Neural progenitor cell (in vitro differentiated cells): Measurements from ENCODE around the gene FAM193B. TPM values are rescaled to one million over a fixed set of nuclear protein-coding genes. Genes with fewer than 3 reads are reported as not detected.

Experiments
- DNase-seq: peaks from one replicate; pipeline ENCODE4 v3.0.0-alpha.2; 2016; ENCODE audit warnings: low spot score
- H2AFZ ChIP-seq: fragments of 200-600 bp; sonication (generic); replicated peaks from 2 replicates; pipeline ENCODE4 v1.6.1; 2016; ENCODE audit warnings: antibody characterized with exemption
- H3F3A ChIP-seq: fragments of 200-600 bp; sonication (generic); 2 replicates; pipeline ENCODE4 v1.6.1; 2016; ENCODE audit warnings: antibody characterized with exemption, low read depth
- H3K27ac ChIP-seq: fragments of 200-600 bp; sonication (generic); 2 replicates; pipeline ENCODE4 v1.5.1; 2016; ENCODE audit warnings: mild to moderate bottlenecking
- H3K27me3 ChIP-seq: fragments of 200-600 bp; sonication (generic); 2 replicates; pipeline ENCODE4 v1.6.1; 2016; ENCODE audit warnings: mild to moderate bottlenecking, moderate library complexity
- H3K36me3 ChIP-seq: fragments of 200-600 bp; sonication (generic); 2 replicates; pipeline ENCODE4 v1.5.1; 2016
- H3K4me1 ChIP-seq: fragments of 200-600 bp; sonication (generic); 2 replicates; pipeline ENCODE4 v1.6.1; 2016; ENCODE audit warnings: mixed run types
- H3K4me2 ChIP-seq: fragments of 200-600 bp; sonication (generic); 2 replicates; pipeline ENCODE4 v1.6.1; 2016
- H3K4me3 ChIP-seq: fragments of 200-600 bp; sonication (generic); 2 replicates; pipeline ENCODE4 v1.5.1; 2016
- H3K79me2 ChIP-seq: fragments of 200-600 bp; sonication (generic); 2 replicates; pipeline ENCODE4 v1.6.1; 2016; ENCODE audit warnings: low read depth
- H3K9ac ChIP-seq: fragments of 200-600 bp; sonication (generic); 2 replicates; pipeline ENCODE4 v1.6.1; 2016
- H3K9me3 ChIP-seq: fragments of 200-600 bp; sonication (generic); 2 replicates; pipeline ENCODE4 v1.5.1; 2016; ENCODE audit warnings: low read depth
- H4K20me1 ChIP-seq: fragments of 200-600 bp; sonication (generic); 2 replicates; pipeline ENCODE4 v1.6.1; 2016; ENCODE audit warnings: low read depth
- H3K27ac Mint-ChIP-seq: 3 replicates; pipeline ENCODE4 v1.8.0; 2021; ENCODE audit warnings: mixed read lengths
- H3K27me3 Mint-ChIP-seq: 2 replicates; pipeline ENCODE4 v1.8.0; 2022; ENCODE audit warnings: low read depth, mild to moderate bottlenecking, inconsistent platforms, moderate library complexity, mixed read lengths; ENCODE audit not compliant: insufficient read depth
- H3K36me3 Mint-ChIP-seq: 3 replicates; pipeline ENCODE4 v1.8.0; 2021; ENCODE audit warnings: mixed read lengths
- H3K4me1 Mint-ChIP-seq: 3 replicates; pipeline ENCODE4 v1.8.0; 2021; ENCODE audit warnings: mixed read lengths
- H3K4me3 Mint-ChIP-seq: 3 replicates; pipeline ENCODE4 v1.8.0; 2021; ENCODE audit warnings: mild to moderate bottlenecking, moderate library complexity, mixed read lengths
- H3K9me3 Mint-ChIP-seq: 3 replicates; pipeline ENCODE4 v1.8.0; 2020; ENCODE audit warnings: mixed read lengths
- CTCF ChIP-seq: fragments of 200-600 bp; sonication (generic); IDR thresholded peaks from 2 replicates; pipeline ENCODE4 v1.5.1; 2017; ENCODE audit warnings: antibody characterized with exemption, mild to moderate bottlenecking
- EZH2 ChIP-seq: fragments of 200-600 bp; sonication (generic); IDR thresholded peaks from 2 replicates; pipeline ENCODE4 v1.6.1; 2017; ENCODE audit warnings: antibody characterized with exemption, mild to moderate bottlenecking, moderate library complexity
- EZH2phosphoT487 ChIP-seq: fragments of 200-600 bp; sonication (generic); IDR thresholded peaks from 2 replicates; pipeline ENCODE4 v1.6.1; 2017; ENCODE audit warnings: antibody characterized with exemption
- total RNA-seq: library from RNA; depleted of rRNA; stranded (reverse); fragments of >200 nt; gene quantifications from 2 replicates; pipeline ENCODE4 v1.2.3, GENCODE V29; 2015; ENCODE audit warnings: low replicate concordance

Gene FAM193B
- total RNA-seq, 1 donor from 2014 or later = 42.5 TPM

- H3K4me3 Mint-ChIP-seq = no peak overlapping the region
- no peaks in the 10 kb centered on the region for H3K27me3 ChIP-seq
- H3K4me3 ChIP-seq = no peak overlapping the region
- no peak for DNase-seq
- no peak overlapping the region for H2AFZ ChIP-seq
- TF ChIP-seq EZH2phosphoT487 (no peak), EZH2 (no peak), CTCF (no peak)
- no peaks in the 10 kb centered on the region for H3K9me3 Mint-ChIP-seq
- no peaks in the 10 kb centered on the region for H3K4me1 ChIP-seq
- H4K20me1 ChIP-seq = peaks cover 14% of the 10 kb centered on the region
- H3K4me1 Mint-ChIP-seq = no peaks in the 10 kb centered on the region
- H3K27me3 Mint-ChIP-seq = no peaks in the 10 kb centered on the region
- no peak overlapping the region for H3K9ac ChIP-seq
- H3K9me3 ChIP-seq = no peaks in the 10 kb centered on the region
- H3K36me3 Mint-ChIP-seq = peaks cover 19% of the 10 kb centered on the region
- no peak overlapping the region for H3K4me2 ChIP-seq
- H3K27ac Mint-ChIP-seq = no peak overlapping the region
- no peaks in the 10 kb centered on the region for H3K36me3 ChIP-seq
- H3F3A ChIP-seq = peaks cover 3% of the 10 kb centered on the region
- no peak overlapping the region for H3K27ac ChIP-seq
- no peaks in the 10 kb centered on the region for H3K79me2 ChIP-seq
Measured at GRCh38 chr5:177524941-177525655, 29.3 kb downstream of the FAM193B start.

- peaks cover 8% of the 10 kb centered on the region for H3F3A ChIP-seq
- H3K27ac Mint-ChIP-seq = no peak overlapping the region
- H3K36me3 Mint-ChIP-seq = peaks cover 23% of the 10 kb centered on the region
- H3K27me3 ChIP-seq = no peaks in the 10 kb centered on the region
- no peaks in the 10 kb centered on the region for H3K4me1 ChIP-seq
- H3K4me1 Mint-ChIP-seq = no peaks in the 10 kb centered on the region
- H4K20me1 ChIP-seq = peaks cover 13% of the 10 kb centered on the region
- no peak overlapping the region for H3K4me2 ChIP-seq
- H3K4me3 Mint-ChIP-seq = no peak overlapping the region
- H3K4me3 ChIP-seq = no peak overlapping the region
- no peak for DNase-seq
- H3K27me3 Mint-ChIP-seq = no peaks in the 10 kb centered on the region
- no peak overlapping the region for H3K27ac ChIP-seq
- H2AFZ ChIP-seq = no peak overlapping the region
- H3K9me3 Mint-ChIP-seq = no peaks in the 10 kb centered on the region
- no peaks in the 10 kb centered on the region for H3K9me3 ChIP-seq
- no peak overlapping the region for H3K9ac ChIP-seq
- TF ChIP-seq EZH2 (no peak), CTCF (no peak), EZH2phosphoT487 (no peak)
- H3K36me3 ChIP-seq = no peaks in the 10 kb centered on the region
- no peaks in the 10 kb centered on the region for H3K79me2 ChIP-seq
Measured at GRCh38 chr5:177524539-177524900, 29.8 kb downstream of the FAM193B start.

DNA sequence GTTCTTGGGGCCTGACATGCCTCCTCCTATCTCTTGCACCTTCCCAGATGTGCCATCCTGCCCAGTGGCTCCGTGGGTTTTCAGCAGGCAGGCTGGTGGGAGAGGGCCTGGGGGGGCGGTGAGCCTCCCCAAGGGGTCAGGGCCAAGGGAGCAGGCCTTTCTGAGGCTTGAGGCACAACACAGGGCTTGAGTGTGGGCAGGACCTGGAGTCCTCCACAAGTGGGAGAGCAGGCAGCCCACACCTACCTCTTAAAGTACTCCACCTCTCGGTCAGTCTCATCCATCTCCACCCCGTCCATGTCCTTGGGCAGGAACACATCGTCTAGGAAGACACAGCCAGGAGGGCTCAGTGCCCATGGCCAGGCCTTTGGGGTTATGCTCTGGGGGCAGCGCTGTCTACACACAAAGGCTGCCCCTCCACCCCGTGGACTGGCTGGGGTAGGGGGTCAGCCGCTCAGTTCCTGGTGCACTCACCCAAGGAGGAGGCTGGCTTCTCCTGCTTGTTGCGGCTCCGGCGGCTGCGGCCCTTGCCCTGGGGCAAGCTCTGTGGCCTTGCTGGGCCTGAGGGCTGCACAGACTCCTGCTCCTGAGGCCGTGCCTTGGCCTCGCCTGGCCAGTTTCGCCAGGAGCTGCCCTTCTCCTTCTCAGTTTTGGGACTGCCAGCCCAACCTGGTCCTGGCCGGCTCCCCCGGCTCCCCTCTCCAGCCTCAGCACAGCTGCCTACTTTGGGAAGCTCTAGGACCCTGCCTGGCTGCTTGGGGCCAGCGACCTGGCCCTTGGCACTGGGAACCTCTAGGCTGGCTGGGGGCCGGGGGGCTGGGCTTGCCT is 30.4 kb downstream of the FAM193B start:
- no peak overlapping the region for H3K4me2 ChIP-seq
- H3K9me3 ChIP-seq = no peaks in the 10 kb centered on the region
- no peaks in the 10 kb centered on the region for H3K27me3 Mint-ChIP-seq
- peaks cover 13% of the 10 kb centered on the region for H4K20me1 ChIP-seq
- no peaks in the 10 kb centered on the region for H3K9me3 Mint-ChIP-seq
- no peak overlapping the region for H3K27ac ChIP-seq
- DNase-seq = no peak
- H3K36me3 Mint-ChIP-seq = peaks cover 22% of the 10 kb centered on the region
- H3K4me3 ChIP-seq = no peak overlapping the region
- H3K4me1 ChIP-seq = no peaks in the 10 kb centered on the region
- H3K4me1 Mint-ChIP-seq = no peaks in the 10 kb centered on the region
- no peaks in the 10 kb centered on the region for H3K36me3 ChIP-seq
- no peak overlapping the region for H2AFZ ChIP-seq
- H3K79me2 ChIP-seq = peaks cover 6% of the 10 kb centered on the region
- H3K27ac Mint-ChIP-seq = no peak overlapping the region
- H3K27me3 ChIP-seq = no peaks in the 10 kb centered on the region
- TF ChIP-seq EZH2phosphoT487 (no peak), CTCF (no peak), EZH2 (no peak)
- H3K9ac ChIP-seq = no peak overlapping the region
- no peak overlapping the region for H3K4me3 Mint-ChIP-seq
- H3F3A ChIP-seq = peaks cover 13% of the 10 kb centered on the region
